HG03280 (cell line): ENCODE measurements around the gene DMKN.

ENCODE experiments used
- ATAC-seq: cut with Tn5 transposase; IDR thresholded peaks from one replicate; pipeline ENCODE4 v1.9.1; 2021; ENCODE audit warnings: mild to moderate bottlenecking, moderate library complexity; ENCODE audit not compliant: unreplicated experiment

Gene DMKN

GRCh38 chr19:35528218-35529038 lies 15.0 kb upstream of the DMKN start, which contains the start of gene SBSN:
SBSN (minus strand) TSS chr19:35528311; CDS start chr19:35528281, 30 bp downstream.
- ATAC-seq, result no peak

DNA sequence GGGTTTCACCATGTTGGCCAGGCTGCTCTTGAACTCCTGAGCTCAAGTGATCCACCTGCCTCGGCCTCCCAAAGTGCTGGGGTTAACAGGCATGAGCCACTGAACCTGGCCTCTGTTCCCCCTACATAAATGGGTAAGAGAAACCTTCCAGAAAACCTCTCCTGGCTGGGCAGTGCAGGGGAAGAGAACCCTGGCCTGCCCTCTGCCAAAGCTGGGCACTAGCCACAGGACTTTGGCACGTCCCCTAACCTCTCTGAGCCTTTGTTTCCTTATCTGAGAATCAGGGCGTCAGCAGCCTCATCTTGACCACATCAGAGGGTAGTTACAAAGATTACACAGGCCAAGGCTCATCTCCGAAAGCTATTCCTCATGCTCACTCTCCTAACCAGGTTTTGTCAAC lies 12.4 kb upstream of the DMKN start:
- no peak for ATAC-seq

- ATAC-seq, result no peak
Observed at GRCh38 chr19:35524181-35524837, 10.9 kb upstream of the DMKN start.

DNA sequence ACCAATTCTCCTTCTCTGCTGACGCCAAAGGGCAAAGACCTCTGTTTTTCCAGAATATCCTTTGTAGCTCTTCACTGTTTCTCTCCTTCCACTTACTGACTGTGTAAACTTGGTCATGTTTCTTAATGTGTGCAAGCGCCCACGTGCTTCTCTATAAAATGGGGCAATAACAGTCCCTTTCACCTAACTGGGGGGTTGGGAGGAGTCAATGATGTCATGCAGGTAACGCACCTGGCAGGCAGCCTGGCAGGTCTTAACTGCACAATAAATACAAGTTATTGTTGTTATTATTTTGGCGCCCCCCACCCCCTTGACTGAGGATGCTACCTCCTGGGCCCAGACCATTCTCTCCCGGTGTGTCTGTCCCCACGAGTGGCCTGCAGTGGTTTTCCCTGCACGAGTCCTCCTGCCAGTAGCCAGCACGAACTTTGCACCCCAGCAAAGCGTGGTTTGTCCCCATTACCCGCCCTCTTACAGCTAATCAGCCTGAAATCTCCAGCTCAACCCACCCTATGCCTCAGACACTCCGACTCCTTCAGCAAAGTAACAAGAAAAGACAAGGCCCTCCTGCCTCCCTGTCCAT lies 9.4 kb upstream of the DMKN start:
- ATAC-seq, result no peak

DNA sequence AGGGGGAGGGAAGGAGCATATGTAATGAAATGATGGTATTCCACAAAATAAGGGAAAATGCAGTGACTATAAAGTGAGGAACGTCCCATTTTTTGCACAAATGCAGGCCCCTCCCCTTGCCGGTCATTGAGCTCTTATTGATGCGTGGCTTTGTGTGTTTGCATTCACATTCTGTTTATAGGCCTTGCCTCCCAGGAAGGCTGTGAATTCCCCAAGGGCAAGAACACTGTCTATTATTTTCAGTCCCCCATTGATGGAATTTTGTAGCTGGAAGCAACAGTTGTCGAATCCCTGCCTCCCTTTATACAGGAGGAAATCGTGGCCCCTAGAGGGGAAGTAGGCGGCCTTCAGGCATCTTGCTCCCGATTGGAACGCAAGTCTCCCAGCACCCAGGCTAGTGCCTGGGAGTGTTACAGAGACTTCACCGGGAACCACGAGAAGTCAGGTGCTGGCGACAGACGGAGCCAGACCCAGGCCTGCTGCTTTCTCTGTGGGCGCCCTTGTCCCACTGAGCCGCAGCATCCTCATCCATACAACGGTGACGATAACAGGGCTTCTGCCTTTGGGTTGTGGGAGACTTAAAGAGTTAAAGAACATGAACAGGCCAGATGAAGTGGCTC lies 7.8 kb upstream of the DMKN start:
- ATAC-seq, result no peak

GRCh38 chr19:35519291-35519690 lies 5.8 kb upstream of the DMKN start:
- ATAC-seq, result no peak

DNA sequence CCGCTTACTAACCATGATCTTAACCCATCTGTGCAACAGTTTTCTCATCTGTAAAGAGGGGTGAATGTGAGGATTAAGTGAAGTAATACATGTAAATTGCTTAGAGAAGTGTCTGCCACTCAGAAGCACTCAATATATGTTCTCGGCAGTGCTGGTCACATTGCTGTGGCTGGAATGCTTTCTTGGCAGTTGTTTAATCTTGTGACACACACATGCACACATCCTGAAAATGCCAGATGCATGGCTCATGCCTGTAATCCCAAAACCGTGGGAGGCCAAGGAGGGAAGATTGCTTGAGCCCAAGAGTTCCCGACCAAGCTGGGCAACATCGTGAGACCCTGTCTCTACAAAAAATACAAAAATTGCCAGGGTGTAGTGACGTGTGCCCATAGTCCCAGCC lies 4.9 kb upstream of the DMKN start:
- no peak for ATAC-seq

- ATAC-seq, result no peak
Observed at GRCh38 chr19:35517342-35517741, 3.9 kb upstream of the DMKN start.

DNA sequence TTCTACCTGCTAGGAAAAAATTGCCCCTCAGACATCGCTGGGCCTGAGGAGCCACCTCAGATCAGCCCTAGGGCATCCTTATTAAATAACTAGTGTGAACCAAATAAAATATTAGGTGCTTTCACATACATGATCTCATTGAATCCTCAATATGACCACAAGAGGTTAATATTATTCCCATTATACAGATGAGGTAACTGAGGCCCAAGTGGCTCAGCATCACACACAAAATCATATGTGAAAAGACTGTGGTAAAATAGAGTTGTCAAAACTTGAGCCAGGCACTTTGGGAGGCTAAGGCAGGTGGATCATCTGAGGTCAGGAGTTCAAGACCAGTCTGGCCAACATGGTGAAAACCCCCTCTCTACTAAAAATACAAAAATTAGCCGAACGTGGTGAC lies 2.9 kb upstream of the DMKN start:
- ATAC-seq, result no peak

DNA sequence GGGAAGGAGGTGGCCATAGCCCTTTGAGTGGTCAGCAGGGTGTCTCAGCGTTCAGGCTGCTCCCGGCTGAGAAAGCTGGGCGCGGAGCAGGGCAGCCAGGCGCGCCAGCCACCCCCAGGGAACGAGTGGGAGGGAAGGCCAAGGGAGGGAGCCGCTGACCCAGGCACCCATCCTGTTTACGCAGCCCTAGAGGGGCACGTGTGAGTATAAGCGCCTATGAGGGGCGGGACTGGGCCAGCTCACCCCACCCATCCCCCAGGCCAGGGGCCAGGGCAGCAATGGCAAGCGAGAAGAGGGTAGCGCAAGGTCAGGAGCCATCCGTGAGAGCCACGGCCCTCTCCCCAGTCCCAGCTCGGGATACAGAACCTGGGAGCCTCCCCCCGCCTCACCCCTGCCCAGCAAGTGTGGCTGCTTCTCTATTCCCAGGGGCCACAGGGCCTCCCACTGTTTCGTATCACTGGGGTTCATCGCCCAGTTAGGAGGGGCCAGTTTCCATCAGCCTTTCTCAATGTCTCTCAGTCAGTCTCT lies 897 bp upstream of the DMKN start:
- no peak for ATAC-seq

DNA sequence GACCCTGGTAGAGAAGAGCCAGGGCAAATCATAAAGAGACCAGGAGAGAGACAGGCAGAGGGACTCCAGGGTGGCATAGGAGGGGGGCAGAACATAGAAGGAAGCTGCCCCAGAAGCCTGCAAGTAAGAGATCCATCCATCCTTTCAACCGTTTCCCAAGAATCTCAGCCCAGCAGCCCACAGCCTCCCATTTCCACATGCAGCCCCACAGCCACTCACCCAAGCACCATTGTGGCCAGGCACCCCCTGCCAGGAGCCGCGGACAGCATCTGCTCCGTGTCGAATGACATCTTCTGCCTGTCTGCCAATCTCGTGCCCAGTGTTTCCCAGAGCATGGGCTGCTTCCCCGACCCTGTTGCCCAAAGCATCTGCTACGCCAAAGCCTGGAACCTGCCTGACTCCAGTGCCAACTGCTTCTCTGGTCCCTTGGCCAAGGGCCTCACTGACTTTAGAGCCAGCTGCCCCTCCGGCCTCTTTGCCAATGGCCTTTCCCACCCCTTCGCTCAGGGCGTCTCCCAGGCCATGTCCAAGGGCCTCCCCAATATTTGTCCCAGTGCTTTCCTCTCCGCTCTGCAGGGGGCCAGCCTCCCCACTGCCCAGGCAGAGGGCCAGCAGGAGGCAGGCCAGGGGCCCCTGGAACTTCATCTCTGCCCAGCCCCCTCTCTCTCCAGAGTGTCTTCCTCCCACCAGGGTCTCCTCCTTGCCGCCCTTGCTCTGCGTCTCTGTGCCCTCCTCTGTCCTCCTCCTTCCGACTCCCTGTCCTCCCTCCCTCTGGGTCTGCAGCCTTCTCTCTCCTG lies 420 bp downstream of the DMKN start:
- ATAC-seq, result no peak

DNA sequence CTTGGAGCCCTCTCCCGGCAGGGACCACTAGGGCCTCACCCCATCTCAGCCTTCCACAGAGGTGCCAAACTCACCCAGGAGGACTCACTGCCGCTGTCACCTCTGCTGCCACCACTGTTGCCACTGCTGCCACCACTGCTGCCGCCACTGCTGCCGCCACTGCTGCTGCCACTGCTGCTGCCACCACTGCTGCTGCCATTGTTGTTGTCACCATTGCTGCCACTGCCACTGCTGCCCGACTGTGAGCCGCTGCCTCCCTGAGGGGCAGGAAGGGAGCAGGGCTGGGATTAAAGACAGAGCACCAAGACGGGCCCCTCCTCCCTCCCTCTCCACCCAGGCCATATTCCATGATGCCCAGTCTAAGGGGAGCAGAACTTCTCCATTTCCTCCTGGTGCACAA lies 2.1 kb downstream of the DMKN start:
- ATAC-seq, result no peak

- no peak for ATAC-seq
Observed at GRCh38 chr19:35510626-35510964, 2.9 kb downstream of the DMKN start.

- ATAC-seq, result no peak
Observed at GRCh38 chr19:35509861-35510625, 3.4 kb downstream of the DMKN start.

GRCh38 chr19:35509018-35509652 lies 4.3 kb downstream of the DMKN start:
- ATAC-seq, result no peak

GRCh38 chr19:35508129-35508528 lies 5.3 kb downstream of the DMKN start:
- ATAC-seq, result no peak

DNA sequence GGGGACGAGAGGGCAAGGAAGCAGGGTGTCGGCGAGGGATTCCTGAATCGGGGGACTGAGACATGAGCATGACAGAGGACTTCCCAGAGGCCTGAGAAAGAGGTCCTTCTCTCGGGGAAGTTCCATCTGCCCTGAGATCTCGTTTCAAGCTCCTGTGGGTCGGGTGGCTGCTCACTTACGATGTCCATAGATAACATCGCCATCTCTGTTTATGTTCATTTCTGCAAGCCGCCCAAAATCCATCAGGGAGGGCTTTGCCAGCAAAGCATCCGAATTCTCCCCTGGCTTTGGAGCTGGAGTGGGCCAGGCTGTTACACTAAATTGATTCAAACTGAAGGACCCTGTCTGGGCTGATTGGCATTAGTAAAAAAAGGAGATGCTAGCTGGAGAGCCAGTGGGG lies 5.9 kb downstream of the DMKN start:
- ATAC-seq, result no peak

DNA sequence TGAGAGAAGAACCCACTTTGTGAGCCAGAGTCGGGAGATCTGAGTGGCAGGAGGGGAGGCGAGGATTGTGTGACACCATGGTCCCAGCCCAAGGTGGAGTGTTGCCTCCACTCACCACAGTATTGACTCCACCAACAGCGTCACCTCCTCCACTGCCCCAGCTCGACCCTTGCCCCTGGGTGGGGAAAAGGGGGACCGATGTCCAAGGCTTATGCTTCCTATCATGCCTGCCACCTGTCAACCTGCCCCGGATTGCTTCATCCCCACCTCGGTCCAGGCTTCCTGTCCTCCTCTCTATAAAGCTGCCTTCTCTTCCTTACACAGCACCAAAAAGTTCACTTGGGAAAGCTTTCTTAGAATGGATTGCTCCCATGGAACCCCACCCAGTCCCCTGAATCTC lies 7.4 kb downstream of the DMKN start:
- ATAC-seq, result no peak

GRCh38 chr19:35502751-35503150 lies 10.7 kb downstream of the DMKN start:
- no peak for ATAC-seq

DNA sequence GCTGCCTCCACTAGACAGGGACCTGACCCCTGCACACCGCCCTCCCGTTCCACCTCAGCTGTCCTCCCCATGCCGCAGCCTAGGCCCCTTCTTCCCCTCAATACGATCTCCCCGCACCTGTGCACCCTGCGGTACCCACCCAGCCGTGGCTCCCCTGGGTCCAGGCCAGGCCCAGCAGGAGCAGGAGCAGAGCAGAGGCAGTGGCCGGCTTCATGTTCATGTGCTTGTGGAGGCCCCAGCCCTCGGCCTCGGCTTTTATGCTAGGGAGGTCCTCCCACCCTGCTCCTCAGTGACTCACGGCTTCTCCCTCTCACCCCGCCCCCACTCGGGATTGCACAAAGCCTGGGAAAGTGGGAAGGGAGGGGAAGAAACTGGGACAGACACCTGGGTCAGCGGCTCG lies 11.8 kb downstream of the DMKN start:
- no peak for ATAC-seq
